ENCODE measurements around the gene NDUFS8.

The NDUFS8 gene

DNA sequence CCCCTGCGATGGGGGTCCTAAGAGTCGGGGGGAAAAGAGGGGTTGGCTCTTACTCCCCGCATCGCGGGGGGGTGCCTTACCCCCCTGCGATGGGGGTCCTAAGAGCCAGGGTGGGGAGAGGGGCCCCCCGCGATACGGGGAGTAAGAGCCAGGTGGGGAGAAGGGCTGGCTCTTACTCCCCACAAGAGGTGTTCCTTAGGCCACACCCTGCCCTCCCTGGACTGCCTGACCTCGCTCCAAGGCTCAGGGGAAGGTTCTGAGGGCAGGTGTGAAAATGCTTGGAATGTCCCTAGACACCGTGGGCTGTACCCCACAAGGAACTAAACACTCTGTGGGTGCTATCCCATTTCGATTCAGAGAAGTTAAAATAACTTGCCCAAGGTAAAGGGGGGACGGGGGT, 34.4 kb upstream of the NDUFS8 start:
- TF ChIP-seq CTCF (conservative IDR thresholded peaks at IDR 0.05; ENCODE audit: control insufficient read depth, insufficient read depth, low read depth, low read length): no peak
- H3K4me3 ChIP-seq (ENCODE audit: control insufficient read depth, low read depth, low read length): no peak overlapping the region
- no peak for DNase-seq (ENCODE audit: low read depth)

- no peak overlapping the region for H3K4me3 ChIP-seq (ENCODE audit: control insufficient read depth, low read depth, low read length)
- DNase-seq (ENCODE audit: low read depth): peak; percentile 17
- no peak for TF ChIP-seq CTCF (conservative IDR thresholded peaks at IDR 0.05; ENCODE audit: control insufficient read depth, insufficient read depth, low read depth, low read length)
These were observed 33.6 kb upstream of the NDUFS8 start for GRCh38 chr11:67996622-67997474.

- no peak for TF ChIP-seq CTCF (conservative IDR thresholded peaks at IDR 0.05; ENCODE audit: control insufficient read depth, insufficient read depth, low read depth, low read length)
- DNase-seq (ENCODE audit: low read depth): no peak
- H3K4me3 ChIP-seq (ENCODE audit: control insufficient read depth, low read depth, low read length): no peak overlapping the region
These were observed 33.0 kb upstream of the NDUFS8 start for GRCh38 chr11:67997475-67997921.

DNA sequence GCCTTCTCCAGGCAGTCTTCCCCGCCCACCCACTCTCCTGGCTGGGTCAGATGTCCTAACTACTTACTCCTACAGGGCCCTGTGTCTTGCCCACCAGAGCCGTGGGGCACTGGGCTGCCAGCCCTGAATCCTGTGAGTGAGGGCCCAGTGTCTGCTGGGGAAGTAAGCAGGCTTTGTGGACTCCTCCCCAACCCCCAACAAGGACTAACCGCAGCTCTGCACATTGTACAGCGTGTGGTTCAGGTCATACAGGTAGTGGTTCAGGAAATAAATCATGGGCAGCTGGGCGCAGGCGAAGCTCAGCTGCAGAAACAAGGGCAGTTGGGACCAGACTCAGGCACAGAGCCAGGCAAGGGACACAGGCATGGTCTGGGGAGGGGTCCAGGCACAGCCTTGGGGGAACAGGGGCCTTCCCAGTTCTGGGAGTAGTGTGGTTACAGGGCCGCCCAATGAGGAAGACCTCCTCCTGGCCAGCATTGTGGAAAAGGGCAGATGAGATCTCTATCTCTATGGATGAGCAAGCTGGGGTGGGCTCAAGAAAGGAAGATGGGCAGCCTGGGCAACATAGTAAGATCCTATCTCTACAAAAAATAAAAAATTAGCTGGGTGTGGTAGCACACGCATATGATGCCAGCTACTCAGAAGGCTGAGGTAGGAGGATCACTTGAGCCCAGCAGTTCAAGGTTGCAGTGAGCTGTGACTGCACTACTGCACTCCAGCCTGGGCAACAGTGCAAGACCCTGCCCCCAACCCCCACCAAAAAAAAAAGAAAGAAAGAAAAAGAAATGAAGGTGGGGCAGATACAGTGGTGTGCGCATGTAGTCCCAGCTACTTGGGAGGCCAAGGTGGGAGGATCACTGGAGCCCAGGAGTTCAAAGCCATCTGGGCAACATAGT, 32.1 kb upstream of the NDUFS8 start:
- TF ChIP-seq CTCF (conservative IDR thresholded peaks at IDR 0.05; ENCODE audit: control insufficient read depth, insufficient read depth, low read depth, low read length): no peak
- DNase-seq (ENCODE audit: low read depth): no peak
- no peak overlapping the region for H3K4me3 ChIP-seq (ENCODE audit: control insufficient read depth, low read depth, low read length)

DNA sequence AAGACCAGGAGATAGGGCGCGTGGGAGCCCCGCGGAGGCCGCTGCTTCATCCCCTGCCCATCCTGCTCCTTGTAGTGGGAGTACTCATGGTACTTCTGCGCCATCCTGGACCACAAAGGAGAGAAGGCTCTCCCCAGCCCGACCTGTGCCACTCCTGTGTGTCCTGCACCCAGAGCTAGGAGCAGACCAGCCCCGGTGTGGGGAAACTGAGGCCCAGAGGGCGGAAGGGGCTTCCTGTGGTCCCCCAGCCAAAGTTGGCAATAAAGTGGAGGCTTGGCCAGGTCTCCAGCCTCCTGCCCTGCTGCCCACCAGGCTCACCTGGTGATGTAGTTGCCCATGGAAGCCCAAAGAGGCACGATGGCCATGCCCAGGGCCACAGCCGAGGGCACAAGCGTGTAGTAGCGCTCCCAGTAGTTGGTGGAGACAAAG, 31.3 kb upstream of the NDUFS8 start:
- no peak for DNase-seq (ENCODE audit: low read depth)
- no peak for TF ChIP-seq CTCF (conservative IDR thresholded peaks at IDR 0.05; ENCODE audit: control insufficient read depth, insufficient read depth, low read depth, low read length)
- no peak overlapping the region for H3K4me3 ChIP-seq (ENCODE audit: control insufficient read depth, low read depth, low read length)

GRCh38 chr11:67999704-68000103, 30.8 kb upstream of the NDUFS8 start:
- no peak overlapping the region for H3K4me3 ChIP-seq (ENCODE audit: control insufficient read depth, low read depth, low read length)
- DNase-seq (ENCODE audit: low read depth): no peak
- TF ChIP-seq CTCF (conservative IDR thresholded peaks at IDR 0.05; ENCODE audit: control insufficient read depth, insufficient read depth, low read depth, low read length): no peak
